OCI-LY1 (cell line): ENCODE data around the gene SAMD13.

Experiments
- CTCF ChIP-seq: fragments of 200-600 bp; sonication (generic), shearing (Covaris generic); IDR thresholded peaks from 2 replicates; pipeline ENCODE4 v1.5.1; 2017; ENCODE audit warnings: mild to moderate bottlenecking, antibody characterized with exemption, low read length, moderate library complexity, mixed read lengths
- EZH2 ChIP-seq: fragments of 200-600 bp; sonication (generic), shearing (Covaris generic); IDR thresholded peaks from 2 replicates; pipeline ENCODE4 v1.8.0; 2017; ENCODE audit warnings: borderline replicate concordance, mixed run types, mild to moderate bottlenecking, antibody characterized with exemption, low read length, moderate library complexity, mixed read lengths

GRCh38 chr1:84253036-84253435 lies 48.5 kb upstream of the SAMD13 start:
- TF ChIP-seq CTCF (no peak), EZH2 (no peak)
